Stimulated activated CD8-positive, alpha-beta memory T cell treated with anti-CD3 and anti-CD28 coated beads, Interleukin-15, amount 100 ng/mL, for 1 hour (primary cell): ENCODE measurements around the gene ZFP2.

Experiments
- DNase-seq: peaks from one replicate; pipeline ENCODE4 v3.0.0-alpha.2; 2020; ENCODE audit warnings: low read depth

ZFP2 gene

DNA sequence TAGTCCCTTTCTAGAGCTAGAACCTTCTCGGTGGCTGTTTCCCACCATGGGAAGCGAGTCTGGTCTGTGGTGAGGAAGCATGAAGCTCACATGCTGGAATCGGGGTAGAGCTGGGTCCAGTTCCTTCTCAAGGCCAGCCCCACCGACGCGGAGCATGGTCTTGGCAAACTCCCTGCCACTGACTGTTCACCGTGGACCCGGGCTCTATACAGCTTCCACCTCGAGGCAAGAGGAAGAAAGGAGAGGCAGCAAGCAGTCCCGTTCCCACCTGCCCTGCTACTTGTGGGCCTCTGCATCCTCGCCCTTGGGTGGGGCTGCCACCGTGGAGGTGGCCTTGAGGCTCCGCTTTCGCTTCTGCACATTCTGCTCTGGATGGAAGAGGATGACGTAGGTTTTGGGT lies 85.7 kb downstream of the ZFP2 start:
- no peak for DNase-seq
